Skin epidermis (tissue), 12 donors: Measurements from ENCODE around the gene SMURF2.

Experiments
- H3K27ac ChIP-seq, 21 experiments: fragments of 200-600 bp; sonication (generic) in 11 of 21; one replicate each; pipeline ENCODE4 v1.5.0; 2020; ENCODE audit warnings: mild to moderate bottlenecking in 3 of 21, inconsistent platforms in 2 of 21, moderate library complexity in 2 of 21
- H3K4me3 ChIP-seq, 7 experiments: fragments of 200-600 bp; sonication (generic) in 2 of 7; one replicate each; pipeline ENCODE4 v1.5.0; 2020; ENCODE audit warnings: inconsistent platforms in 2 of 7, mild to moderate bottlenecking in 2 of 7, moderate library complexity in 1 of 7

Gene SMURF2

DNA sequence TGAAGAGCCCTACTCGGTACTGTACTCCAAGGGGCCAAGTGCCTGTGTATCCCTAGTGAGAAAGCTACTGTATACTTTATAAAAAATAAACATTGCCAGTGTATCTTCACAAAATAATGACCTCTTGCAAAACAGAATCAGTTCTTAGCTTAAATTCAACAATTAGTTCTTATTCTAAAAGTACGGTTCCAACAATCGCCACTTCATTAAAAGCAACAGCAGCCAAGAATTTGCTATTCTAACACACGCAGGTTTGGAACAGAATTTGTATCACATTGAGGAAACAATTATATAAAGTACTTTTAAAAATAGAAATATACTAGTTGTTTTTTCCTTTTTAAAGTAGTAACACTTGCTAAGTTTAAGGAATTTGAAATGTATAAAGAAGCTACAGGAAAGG, 106.8 kb downstream of the SMURF2 start:
- peak overlapping the region in 1 of 21 experiments; percentile 9 for H3K27ac ChIP-seq
- H3K4me3 ChIP-seq = no peak overlapping the region

DNA sequence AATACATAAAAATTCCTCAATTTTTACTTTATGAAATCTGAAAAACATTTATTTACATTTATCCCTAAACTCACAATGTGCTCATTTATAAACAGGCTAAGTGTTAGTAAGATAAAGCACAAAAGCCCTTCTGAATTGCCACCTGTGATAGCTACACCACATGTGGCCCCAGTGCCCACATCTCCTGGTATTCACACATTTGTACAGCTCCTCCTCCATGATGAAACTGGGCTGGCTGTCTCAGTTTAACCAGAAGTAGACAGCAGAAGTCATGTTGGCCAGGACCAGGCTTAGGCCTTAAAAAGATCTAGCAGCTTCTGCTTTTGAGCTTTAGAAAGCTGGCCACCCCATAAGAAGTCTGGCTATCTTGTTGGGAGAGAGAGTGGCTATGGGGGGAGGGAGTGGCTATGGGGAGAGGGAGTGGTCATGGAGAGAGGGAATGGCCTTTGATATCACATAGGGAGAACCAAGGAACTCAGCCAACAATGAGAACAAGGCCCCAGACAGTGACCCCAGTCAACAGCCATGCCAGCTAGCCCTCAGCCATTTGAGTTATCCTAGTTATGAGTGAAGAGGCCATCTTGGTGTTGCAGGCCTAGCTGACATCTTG, 108.0 kb downstream of the SMURF2 start:
- Histone ChIP-seq H3K27ac (no peak overlapping the region), H3K4me3 (no peak overlapping the region)

DNA sequence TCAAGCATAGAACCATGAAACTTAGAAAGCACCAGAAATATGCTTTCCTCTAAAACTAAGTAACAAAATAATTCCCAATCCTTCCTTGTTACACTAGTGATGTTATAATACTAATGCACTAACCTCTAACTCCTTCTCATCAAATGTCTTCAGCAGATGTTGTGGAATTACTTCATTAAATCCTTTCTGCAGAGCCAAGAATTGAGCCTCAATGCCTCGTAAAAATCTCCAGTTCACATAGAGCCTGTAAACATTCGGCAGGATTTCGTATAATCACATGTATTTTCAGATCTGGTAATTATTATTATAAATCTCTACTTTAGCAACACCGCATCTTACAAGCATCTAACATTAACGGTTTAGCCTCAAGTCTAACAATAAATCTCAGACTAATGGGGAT, 110.6 kb downstream of the SMURF2 start:
- Histone ChIP-seq H3K27ac (no peak overlapping the region), H3K4me3 (no peak overlapping the region)

DNA sequence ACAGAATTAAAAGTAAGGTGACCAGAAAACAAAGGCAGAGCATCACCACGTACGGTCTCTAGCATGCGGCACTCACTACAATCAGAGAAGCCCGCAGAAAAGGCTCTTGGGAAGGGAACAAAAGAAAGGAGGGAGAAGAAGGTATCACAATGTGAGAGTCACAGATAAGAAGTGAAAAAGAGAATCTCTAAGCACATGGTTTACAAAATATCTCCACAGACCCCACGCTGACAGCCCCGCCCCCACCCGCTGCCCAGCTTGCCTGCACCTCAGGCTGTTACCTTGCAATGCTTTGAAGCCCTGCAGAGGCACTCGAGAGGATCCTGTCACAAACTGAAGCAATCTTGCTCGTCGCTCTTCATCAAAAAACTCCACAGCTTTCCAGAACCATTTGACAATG, 114.8 kb downstream of the SMURF2 start:
- no peak overlapping the region for H3K4me3 ChIP-seq
- H3K27ac ChIP-seq = no peak overlapping the region

DNA sequence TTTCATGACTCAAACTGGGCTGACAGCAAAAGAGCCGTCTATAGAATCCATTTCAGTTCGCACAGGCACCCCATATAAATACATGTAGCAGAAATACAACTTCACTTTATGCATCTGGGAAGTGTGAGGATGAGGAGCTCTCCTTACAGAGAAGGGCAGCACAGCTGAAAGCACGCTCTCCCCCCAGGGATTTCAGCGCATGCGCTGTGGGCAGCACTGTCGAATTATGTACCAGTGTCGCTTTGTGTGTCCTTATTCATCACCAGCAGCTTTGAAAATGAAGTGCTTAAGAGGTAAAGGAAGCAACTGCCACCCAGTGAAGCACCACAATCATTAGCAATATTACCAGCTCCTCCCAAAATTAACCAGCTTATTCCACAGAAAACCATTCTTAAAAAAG, 115.4 kb downstream of the SMURF2 start:
- H3K4me3 ChIP-seq = no peak overlapping the region

DNA sequence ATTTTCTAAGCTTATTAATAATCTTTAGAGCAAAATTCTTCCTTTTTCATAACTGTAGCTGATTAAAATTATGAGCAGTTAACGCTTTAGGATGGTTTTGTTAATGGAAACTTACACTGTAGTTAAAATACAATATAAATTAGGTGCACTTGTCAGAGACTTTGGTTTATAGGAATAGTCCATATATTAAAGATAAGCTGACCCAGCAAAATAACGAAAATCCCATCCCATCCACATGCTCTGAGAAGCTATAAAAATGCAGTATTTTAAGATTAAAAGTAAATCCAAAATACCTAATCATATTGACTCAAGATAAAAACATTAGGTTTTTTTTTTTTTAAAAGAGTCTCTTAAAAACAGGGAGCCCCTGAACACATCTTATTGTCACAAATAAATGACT, 117.4 kb downstream of the SMURF2 start:
- no peak overlapping the region for H3K27ac ChIP-seq
- no peak overlapping the region for H3K4me3 ChIP-seq

More for the DNA sequence above, 115.4 kb downstream of the SMURF2 start:
- no peak overlapping the region for H3K27ac ChIP-seq

DNA sequence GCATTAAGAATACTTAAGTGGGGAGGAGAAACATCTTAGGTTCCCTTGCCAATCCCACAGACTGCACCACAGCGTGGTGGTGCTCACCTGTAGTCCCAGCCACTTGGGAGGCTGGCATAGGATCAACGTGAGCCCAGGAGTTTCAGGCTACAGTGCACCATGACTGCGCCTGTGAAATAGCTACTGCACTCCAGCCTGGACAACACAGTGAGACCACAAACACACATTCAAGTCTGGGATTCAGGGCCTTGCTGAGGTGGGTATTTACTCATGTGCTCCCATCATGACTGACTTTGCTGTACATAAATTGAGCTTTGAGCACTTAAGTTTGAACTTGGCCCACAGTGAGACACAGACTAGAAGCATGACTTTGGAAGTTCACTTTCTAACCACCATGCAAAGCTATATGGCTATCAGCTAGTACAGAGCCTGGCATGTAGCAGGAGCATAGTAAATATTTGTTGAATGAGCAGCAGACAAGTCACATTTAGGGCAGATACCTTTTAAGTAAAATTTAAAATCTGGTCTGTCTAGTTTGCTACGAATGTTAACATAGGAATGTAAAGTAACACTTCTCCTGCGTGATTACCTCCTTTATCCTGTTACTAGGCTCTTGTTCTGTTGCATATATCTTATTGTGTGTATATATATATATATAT, 121.9 kb downstream of the SMURF2 start:
- Histone ChIP-seq H3K4me3 (no peak overlapping the region), H3K27ac (no peak overlapping the region)

DNA sequence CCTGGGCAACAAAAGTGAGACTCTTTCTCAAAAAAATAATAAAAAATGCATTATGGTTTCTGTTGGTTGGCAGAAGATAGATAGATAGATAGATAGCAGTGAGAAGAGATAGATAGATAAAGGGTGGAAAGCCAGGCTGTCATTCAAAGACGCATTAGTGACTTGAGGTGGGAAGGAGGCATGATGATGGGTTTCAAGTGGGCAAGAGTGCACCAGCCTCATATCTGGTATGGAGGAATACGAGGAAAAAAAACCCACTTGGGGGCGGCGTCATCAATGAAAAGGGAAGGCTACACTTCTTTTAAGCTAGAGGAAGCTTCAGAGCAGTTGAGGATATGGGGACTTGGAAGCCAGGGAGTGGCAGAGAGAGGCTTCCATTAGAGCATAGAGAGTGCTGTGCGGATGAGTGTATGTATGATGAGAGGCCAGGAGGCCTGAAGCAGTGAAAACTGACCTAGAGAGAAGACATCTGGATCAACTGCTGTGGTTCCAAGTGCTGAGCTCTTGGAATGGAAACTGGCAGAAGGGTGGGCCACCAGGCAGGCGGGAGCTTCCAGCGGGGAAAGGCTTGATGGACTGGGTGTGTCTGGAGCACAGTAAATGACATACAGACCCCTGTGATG, 123.5 kb downstream of the SMURF2 start:
- Histone ChIP-seq H3K4me3 (no peak overlapping the region), H3K27ac (no peak overlapping the region)

DNA sequence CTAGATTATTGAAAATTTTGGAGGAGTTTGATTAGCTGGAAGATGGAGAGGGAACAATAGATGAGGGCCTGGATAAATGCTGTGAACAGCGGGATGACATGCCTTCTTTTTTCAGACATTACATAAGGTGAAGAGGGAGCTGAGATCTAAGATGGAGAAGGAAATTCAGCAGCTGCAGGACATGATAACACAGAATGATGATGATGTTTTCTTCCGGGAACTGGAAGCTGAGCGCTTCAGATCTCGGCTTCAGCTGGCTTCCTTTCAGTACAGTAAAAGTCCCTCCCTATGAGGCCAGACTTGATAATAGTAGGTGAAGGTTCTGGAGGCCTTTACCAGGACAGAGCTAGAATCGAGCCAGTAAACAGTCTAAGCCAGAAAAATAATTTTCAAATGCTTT, 124.6 kb downstream of the SMURF2 start:
- H3K4me3 ChIP-seq = no peak overlapping the region
- no peak overlapping the region for H3K27ac ChIP-seq

DNA sequence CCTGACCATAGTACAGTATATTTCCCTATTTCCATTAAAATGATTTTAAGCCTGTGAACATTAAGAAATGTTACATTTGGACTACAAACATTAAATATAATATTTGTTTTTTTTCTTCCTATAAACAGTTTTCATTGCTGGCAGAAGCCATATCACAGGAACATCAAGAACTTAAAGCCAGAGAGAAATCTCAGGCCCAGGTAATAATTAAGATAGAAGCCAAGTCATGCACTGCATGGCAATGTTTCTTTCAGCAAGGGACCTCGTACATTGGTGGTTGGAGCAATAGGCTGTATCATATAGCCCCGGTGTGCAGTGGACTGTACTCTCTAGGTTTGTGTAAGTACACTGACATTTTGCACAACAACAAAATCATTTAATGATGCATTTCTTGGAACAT, 125.2 kb downstream of the SMURF2 start:
- H3K27ac ChIP-seq = no peak overlapping the region
- no peak overlapping the region for H3K4me3 ChIP-seq

DNA sequence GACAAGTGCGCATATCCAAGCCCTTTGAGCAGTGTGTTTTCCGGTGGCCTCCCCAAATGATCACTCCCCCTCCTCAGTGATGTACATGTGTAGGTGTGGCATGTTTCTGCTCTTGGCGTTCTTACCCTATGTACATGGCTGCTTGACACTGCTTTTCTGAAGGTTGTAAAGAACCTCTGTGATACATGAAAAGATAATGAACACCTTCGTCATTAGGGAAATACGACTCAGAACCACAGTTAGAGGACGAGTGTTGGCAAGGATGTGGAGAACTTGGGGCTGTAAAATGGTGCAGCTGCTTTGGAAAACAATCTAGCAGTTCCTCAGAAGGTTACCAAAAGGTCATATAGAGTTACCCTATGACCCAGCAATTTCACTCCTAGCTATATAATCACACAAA, 126.8 kb downstream of the SMURF2 start:
- no peak overlapping the region for H3K27ac ChIP-seq
- H3K4me3 ChIP-seq = no peak overlapping the region

DNA sequence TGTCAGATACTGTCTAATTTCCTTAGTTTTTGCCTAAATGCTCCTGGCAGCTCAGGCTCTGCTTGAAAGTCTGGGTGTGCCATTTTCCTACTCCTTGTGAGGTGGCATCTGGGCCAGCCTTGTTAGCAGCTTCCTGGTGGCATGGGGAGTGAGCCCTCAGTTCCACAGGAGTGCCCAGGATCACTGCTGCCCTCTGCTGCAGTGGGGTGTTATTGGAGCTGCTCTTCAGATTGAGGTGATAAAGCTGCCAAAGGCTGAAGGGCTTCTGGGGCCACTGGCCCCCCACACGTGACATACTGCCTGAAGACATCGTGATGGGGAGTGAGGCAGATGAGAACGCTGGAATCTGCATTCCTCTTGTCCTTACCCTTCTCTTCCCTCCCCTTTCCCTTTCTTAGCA, 127.9 kb downstream of the SMURF2 start:
- no peak overlapping the region for H3K4me3 ChIP-seq
- no peak overlapping the region for H3K27ac ChIP-seq

DNA sequence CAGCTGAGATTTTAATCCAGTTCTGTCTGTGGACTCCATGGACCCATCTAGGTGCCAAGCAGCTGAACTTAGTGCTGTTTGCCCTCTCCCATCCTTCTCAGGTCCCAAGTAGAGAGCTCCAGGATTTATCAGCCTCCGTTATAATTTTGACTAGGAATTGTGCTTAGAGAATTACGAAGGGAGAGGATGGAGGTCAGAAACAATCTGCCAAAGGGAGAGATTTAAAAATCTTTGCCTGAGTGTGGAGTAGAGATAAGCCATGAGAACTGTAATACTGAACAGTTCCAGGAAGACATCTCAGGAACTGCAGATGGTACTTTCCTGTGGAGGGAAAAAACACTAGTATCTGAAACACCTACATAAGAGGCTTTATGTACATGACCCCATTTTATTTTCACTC, 128.3 kb downstream of the SMURF2 start:
- Histone ChIP-seq H3K4me3 (no peak overlapping the region), H3K27ac (no peak overlapping the region)

DNA sequence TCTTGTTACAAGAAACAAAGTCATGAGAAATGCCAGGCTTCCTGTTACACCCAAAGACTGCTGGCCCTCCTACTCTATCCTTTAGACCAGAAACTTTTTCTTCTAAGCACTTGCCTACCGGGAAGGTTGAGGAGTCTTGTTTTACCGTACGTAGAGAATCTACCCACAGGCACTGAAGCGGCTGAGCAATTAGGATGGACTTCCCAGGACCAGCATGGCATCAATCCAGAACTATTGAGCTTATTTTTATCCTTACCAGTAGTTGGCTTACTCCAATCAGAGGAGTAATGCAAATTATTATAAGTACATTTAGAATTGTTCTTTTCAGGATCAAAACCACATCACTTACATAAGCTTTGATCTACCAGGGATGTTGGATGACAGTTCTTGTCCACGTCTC, 129.7 kb downstream of the SMURF2 start:
- Histone ChIP-seq H3K4me3 (no peak overlapping the region), H3K27ac (no peak overlapping the region)

DNA sequence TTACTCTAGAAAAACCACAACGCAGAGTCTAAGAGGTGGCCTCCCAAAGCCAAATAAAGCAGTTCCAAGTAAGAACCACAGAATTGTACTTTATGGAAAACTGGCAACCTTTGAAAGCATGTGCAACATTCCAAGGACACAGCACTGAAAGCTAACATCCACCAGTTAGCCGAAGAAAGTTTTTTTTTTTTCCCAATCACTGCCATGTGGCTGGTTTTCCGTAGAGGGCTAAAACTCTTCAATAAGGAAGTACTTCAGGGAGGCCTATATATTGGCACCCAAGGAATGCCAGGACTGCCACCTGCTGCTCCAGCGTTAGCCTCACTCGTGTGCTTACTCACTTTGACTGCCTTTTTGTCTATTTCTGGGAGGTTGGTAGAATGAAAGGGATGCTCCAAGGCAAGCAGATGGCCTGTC, 130.1 kb downstream of the SMURF2 start:
- Histone ChIP-seq H3K27ac (no peak overlapping the region), H3K4me3 (no peak overlapping the region)

DNA sequence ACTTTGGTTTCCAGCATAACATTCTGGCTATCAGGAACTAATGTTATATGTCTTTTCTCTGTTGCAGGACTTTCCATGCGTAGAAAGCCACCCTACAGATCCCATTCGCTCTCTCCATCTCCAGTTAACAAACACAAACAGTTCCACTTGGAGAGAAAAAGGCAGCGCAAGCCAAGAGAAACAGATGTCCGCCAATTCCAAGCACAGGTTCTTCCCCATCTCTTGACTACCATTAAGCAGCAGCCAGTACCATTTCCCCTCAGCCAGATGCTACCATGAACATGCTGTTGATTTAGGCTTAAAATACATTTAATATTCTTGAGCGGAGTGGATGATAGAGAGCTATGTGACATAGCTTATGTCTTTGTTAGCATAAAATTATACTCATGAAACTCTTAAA, 132.9 kb downstream of the SMURF2 start:
- H3K4me3 ChIP-seq = no peak overlapping the region
- H3K27ac ChIP-seq = no peak overlapping the region

DNA sequence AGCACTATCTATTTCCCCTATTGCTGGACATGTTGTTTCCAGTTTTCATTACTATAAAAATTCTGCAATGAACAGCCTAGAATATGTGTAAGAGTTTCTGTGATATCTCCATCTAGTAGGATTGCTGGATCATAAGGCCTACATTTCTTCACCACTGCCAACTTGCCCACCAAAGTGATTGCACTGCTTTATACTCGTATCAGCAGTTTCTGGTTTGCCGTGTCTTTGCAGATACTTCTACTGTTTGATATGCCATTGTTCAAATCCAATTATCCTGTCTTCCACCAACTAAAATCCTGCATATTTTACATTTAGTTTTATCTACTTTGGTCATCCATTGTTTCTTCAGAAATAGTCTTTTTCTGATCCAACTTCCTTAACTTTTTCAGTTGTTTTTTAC, 134.2 kb downstream of the SMURF2 start:
- no peak overlapping the region for H3K27ac ChIP-seq
- H3K4me3 ChIP-seq = no peak overlapping the region

DNA sequence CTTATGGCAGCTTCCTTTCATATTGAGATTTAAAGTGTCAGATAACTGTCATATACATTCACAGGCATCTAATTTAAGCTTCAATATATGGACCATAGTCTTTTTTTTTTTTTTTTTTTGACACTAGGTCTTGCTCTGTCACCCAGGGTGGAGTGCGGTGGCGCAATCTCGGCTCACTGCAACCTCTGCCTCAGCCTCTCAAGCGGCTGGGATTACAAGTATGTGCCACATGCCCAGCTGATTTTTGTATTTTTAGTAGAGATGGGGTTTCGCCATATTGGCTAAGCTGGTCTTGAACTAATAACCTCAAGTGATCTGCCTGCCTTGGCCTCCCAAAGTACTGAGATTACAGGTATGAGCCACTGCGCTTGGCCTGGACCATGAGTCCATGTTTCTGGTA, 141.7 kb downstream of the SMURF2 start:
- no peak overlapping the region for H3K27ac ChIP-seq
- no peak overlapping the region for H3K4me3 ChIP-seq

DNA sequence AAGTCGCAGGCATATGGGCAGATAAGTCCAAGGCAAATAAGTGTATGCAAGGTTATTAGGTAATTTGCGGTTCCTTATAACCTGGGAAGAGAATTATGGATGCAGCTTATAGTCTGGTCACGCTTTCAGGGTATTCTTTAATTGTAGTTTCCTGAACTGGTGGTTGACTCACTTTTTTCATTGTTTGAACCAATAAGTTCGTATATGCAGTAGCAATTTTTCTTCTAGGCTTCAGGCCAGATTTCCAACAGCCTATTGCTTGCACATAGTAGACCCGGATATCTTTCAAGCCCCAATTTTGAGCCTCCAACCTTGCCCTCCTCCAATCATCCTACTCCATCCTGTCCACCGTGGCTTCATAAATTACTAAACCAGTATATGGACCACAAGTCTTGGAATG, 142.5 kb downstream of the SMURF2 start:
- H3K27ac ChIP-seq = no peak overlapping the region

DNA sequence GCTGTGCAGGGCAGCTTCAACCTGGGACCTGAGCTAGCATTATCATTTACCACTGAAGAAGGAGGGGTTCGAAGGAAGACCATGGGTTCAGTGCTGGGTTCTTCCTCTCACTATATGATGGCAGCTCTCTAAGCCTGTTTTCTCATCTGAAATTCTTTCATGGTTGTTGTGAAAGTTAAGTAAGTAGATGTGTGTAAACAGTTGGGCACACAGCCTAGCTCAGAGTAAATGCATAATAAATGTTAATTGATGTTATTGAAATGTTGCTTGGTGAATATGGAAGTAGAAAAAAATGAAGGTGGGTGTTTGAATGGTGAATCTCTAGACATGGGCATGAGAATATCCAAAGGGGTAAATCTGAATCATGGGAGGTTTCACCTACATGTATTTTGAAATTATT, 146.3 kb downstream of the SMURF2 start:
- Histone ChIP-seq H3K27ac (no peak overlapping the region), H3K4me3 (no peak overlapping the region)

More for the DNA sequence above, 142.5 kb downstream of the SMURF2 start:
- no peak overlapping the region for H3K4me3 ChIP-seq

DNA sequence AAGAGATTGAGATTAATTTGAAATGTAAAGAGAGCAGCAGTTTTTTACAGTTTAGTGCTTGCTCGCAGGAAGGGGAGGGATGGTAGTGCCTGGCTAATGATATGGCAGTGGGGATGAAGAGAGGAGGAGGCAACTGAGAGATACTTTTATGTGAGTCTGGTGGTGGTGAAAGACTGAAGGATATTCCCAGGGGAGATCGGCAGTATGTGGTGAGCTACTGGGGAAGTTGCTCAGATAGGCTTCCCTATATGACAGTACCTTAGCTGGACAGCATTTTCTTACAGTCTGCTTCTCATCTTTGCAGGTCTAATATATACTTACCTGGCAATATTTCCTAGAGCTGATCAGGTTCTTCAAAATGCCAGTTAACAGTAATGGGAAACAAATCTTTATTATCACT, 146.7 kb downstream of the SMURF2 start:
- Histone ChIP-seq H3K4me3 (no peak overlapping the region), H3K27ac (no peak overlapping the region)

DNA sequence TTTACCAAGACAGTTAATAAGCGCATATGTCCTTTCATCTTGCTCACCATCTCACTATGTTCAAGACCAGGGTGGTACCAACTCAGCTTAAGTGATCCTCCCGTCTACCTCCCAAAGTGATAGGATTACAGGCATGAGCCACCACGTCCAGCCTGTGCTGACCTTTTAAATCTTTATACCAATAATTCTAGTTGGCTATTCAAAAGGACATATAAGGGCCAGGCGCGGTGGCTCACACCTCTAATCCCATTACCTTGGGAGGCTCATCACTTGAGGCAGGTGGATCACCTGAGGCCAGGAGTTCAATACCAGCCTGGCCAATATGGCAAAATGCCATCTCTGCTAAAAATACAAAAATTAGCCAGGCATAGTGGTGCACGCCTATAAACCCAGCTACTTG, 152.9 kb downstream of the SMURF2 start:
- no peak overlapping the region for H3K4me3 ChIP-seq
- no peak overlapping the region for H3K27ac ChIP-seq
